ENCODE data around the gene RNF224. TPM values are rescaled to one million over a fixed set of nuclear protein-coding genes. Genes with fewer than 3 reads are reported as not detected.

RNF224 gene
- total and polyA plus RNA-seq, 12 donors, result 0.14 TPM; not detected in 11

- 77% methylated on average over 40 of the region's 40 CpGs for WGBS, 2 donors
- no peaks in the 10 kb centered on the region for H3K9me3 ChIP-seq
- ATAC-seq, result no peak
- peaks cover 11 to 28% (median 18%) of the 10 kb centered on the region in 9 donors for H3K4me1 ChIP-seq
- intact Hi-C loops (cut with DNase I), result loop anchor here in 1 of 10 donors (10.0 kb wide), 1 partner anchor 449 kb away; no protein-coding TSS in a partner anchor
- no peak overlapping the region for H3K4me3 ChIP-seq
- no peak overlapping the region for H3K27ac ChIP-seq
- TF ChIP-seq CTCF (IDR thresholded peaks at IDR 0.05), result no peak
- H3K27me3 ChIP-seq, result peaks cover 16 to 65% (median 60%) of the 10 kb centered on the region in 7 donors
- DNase-seq, result no peak
- H3K36me3 ChIP-seq, result no peaks in the 10 kb centered on the region
These were observed 6.1 kb downstream of the RNF224 start for GRCh38 chr9:137233143-137233980.

- no peak for ATAC-seq
- H3K27ac ChIP-seq, result no peak overlapping the region
- no peaks in the 10 kb centered on the region for H3K36me3 ChIP-seq
- no peak overlapping the region for H3K4me3 ChIP-seq
- peaks cover 11 to 36% (median 23%) of the 10 kb centered on the region in 9 donors for H3K4me1 ChIP-seq
- intact Hi-C loops (cut with DNase I), result loop anchor here in 1 of 10 donors (10.0 kb wide), 1 partner anchor 449 kb away; no protein-coding TSS in a partner anchor
- DNase-seq, result no peak
- no peaks in the 10 kb centered on the region for H3K9me3 ChIP-seq
- peaks cover 16 to 57% (median 52%) of the 10 kb centered on the region in 7 donors for H3K27me3 ChIP-seq
- 58 to 71% methylated on average over 33 to 40 of the region's 40 CpGs for WGBS, 2 donors
- TF ChIP-seq CTCF (IDR thresholded peaks at IDR 0.05), result no peak
These were observed 6.9 kb downstream of the RNF224 start for GRCh38 chr9:137234055-137234697.

GRCh38 chr9:137234758-137235423 lies 7.6 kb downstream of the RNF224 start:
- Histone ChIP-seq H3K36me3 (no peaks in the 10 kb centered on the region), H3K4me3 (no peak overlapping the region), H3K27ac (no peak overlapping the region), H3K27me3 (peaks cover 13 to 49% (median 45%) of the 10 kb centered on the region in 7 donors), H3K4me1 (peaks cover 14 to 43% (median 27%) of the 10 kb centered on the region in 9 donors), H3K9me3 (no peaks in the 10 kb centered on the region)
- WGBS, 2 donors, result 69 to 76% methylated on average over 18 of the region's 18 CpGs
- intact Hi-C loops (cut with DNase I), result loop anchor here in 2 of 10 donors (5.0 to 10.0 kb wide), 2 partner anchors 118 to 450 kb away; no protein-coding TSS in a partner anchor
- ATAC-seq, result no peak
- no peak for DNase-seq
- TF ChIP-seq CTCF (IDR thresholded peaks at IDR 0.05), result no peak

All from heart right ventricle (tissue), 16 donors.